Adrenal gland (tissue), 12 donors: ENCODE data around the gene DLX5. TPM values are rescaled to one million over a fixed set of nuclear protein-coding genes. Genes with fewer than 3 reads are reported as not detected.

Source experiments
- DNase-seq, 7 donors: peaks; one replicate each; pipeline ENCODE4 v3.0.0-alpha.2; 2019 to 2020
- H3K27ac ChIP-seq, 5 donors: fragments of 200-600 bp; sonication (generic) in 4 of 5; 1 replicate in 3 of 5; 2 replicates in 2 of 5; pipeline versions ENCODE4 v1.5.1 to v1.8.0; 2016 to 2020; ENCODE audit warnings: mild to moderate bottlenecking in 1 of 5
- H3K27me3 ChIP-seq: fragments of 200-600 bp; 2 replicates; pipeline ENCODE4 v1.8.0; 2021
- H3K36me3 ChIP-seq, 2 donors: fragments of 200-600 bp; replicated peaks in 1 of 2; 1 replicate in 1 of 2; 2 replicates in 1 of 2; pipeline versions ENCODE4 v1.5.1 to v1.8.0; 2018 to 2022
- H3K4me1 ChIP-seq, 2 donors: fragments of 200-600 bp; replicated peaks in 1 of 2; 1 replicate in 1 of 2; 2 replicates in 1 of 2; pipeline versions ENCODE4 v1.5.1 to v1.8.0; 2018 to 2021
- H3K4me3 ChIP-seq, 4 donors: fragments of 200-600 bp; sonication (generic) in 3 of 4; one replicate each; pipeline ENCODE4 v1.5.1; 2016 to 2018
- H3K9me3 ChIP-seq, 3 donors: fragments of 200-600 bp; sonication (generic) in 1 of 3; replicated peaks in 1 of 3; 1 replicate in 2 of 3; 2 replicates in 1 of 3; pipeline versions ENCODE4 v1.5.1 to v1.8.0; 2016 to 2021
- CTCF ChIP-seq, 6 experiments: fragments of 450-650 bp in 4 of 6; fragments of 200-600 bp in 2 of 6; sonication (generic) in 1 of 6; IDR thresholded peaks; 1 replicate in 5 of 6; 2 replicates in 1 of 6; pipeline versions ENCODE4 v1.5.1 to v1.8.0; 2016 to 2021; ENCODE audit warnings: antibody characterized with exemption in 6 of 6, mild to moderate bottlenecking in 2 of 6, moderate library complexity in 1 of 6
- POLR2A ChIP-seq, 2 donors: fragments of 450-650 bp; IDR thresholded peaks; one replicate each; pipeline ENCODE4 v1.6.1; 2017; ENCODE audit warnings: antibody characterized with exemption in 2 of 2, mild to moderate bottlenecking in 2 of 2, moderate library complexity in 1 of 2
- WGBS, 4 donors: extraction: QIAGEN DNeasy Blood & Tissue Kit in 2 of 4; methylation state at CpG; one replicate each; pipeline versions ENCODE4 v1.1.5 to v1.1.7; 2013 to 2017; 5-methylcytosine and 5-hydroxymethylcytosine counted together
- intact Hi-C, 2 donors: fragments of 100-400 bp; cut with DNase I; formaldehyde crosslinking; loops; one replicate each; pipeline versions ENCODE4 v1.14.1 to v1.15.0; 2022 to 2023
- polyA plus RNA-seq, 3 donors: library from polyadenylated mRNA; stranded (reverse); fragments of 200-250 nt in 2 of 3; fragments of 350-450 nt in 1 of 3; fragmentation: Illumina TruSeq in 1 of 3; extraction: RNeasy Lipid Tissue Mini Kit (QIAGEN cat#74804) in 1 of 3; gene quantifications; one replicate each; pipeline ENCODE4 v1.2.3, GENCODE V29; 2013 to 2014
- total RNA-seq, 9 donors: library from RNA; depleted of rRNA in 4 of 9; stranded (reverse); fragments of >200 nt in 4 of 9; fragments of 120-200 nt in 1 of 9; fragmentation: NEBNext Ultra II Directional in 1 of 9; extraction: Animal tissue kit (Norgen Biotek cat#: 25700) in 1 of 9; gene quantifications; one replicate each; pipeline versions ENCODE4 v1.1.0 to v1.2.4, GENCODE V29; 2013 to 2023
- donor health status: healthy with polysubstance abuse.
- donor health status: Bipolar disorder and iron deficiency.
- donor health status: DM: yes; HTN: yes; CAD: no.
- donor health status: DM: no; HTN: no; CAD: no.
- donor health status: DM: no; HTN: no; CAD: no.
- donor health status: DM: yes; HTN: yes; CAD: no.

DLX5 gene
- total and polyA plus RNA-seq, 12 donors = 0.11 to 0.55 (median 0.24) TPM; not detected in 5

GRCh38 chr7:97017192-97018125 is 7.2 kb downstream of the DLX5 start:
- H3K27ac ChIP-seq = no peak overlapping the region
- no peak for DNase-seq
- 9 to 17% (median 15%) methylated on average over 23 to 37 of the region's 37 CpGs for WGBS, 4 donors
- H3K27me3 ChIP-seq = peaks cover 92% of the 10 kb centered on the region
- H3K4me3 ChIP-seq = no peak overlapping the region
- H3K4me1 ChIP-seq = peaks cover 0 to 3% of the 10 kb centered on the region in 2 donors
- intact Hi-C loops = no loop called here
- TF ChIP-seq POLR2A (IDR thresholded peaks at IDR 0.05) (no peak), CTCF (IDR thresholded peaks at IDR 0.05) (no peak)
- H3K36me3 ChIP-seq = no peaks in the 10 kb centered on the region
- no peaks in the 10 kb centered on the region for H3K9me3 ChIP-seq

- WGBS, 4 donors = 2 to 4% (median 3%) methylated on average over 27 to 55 of the region's 55 CpGs
- H3K27me3 ChIP-seq = peaks cover 94% of the 10 kb centered on the region
Measured at GRCh38 chr7:97016381-97017191, 8.0 kb downstream of the DLX5 start.

GRCh38 chr7:97015756-97016380 is 8.8 kb downstream of the DLX5 start:
- H3K27me3 ChIP-seq = peaks cover 94% of the 10 kb centered on the region
- no peak for DNase-seq
- WGBS, 4 donors = 6 to 12% (median 9%) methylated on average over 8 to 12 of the region's 12 CpGs
- no peak overlapping the region for H3K4me3 ChIP-seq
- H3K4me1 ChIP-seq = no peaks in the 10 kb centered on the region
- TF ChIP-seq POLR2A (IDR thresholded peaks at IDR 0.05) = no peak
- no peak for TF ChIP-seq CTCF (IDR thresholded peaks at IDR 0.05)
- no peaks in the 10 kb centered on the region for H3K9me3 ChIP-seq
- H3K27ac ChIP-seq = no peak overlapping the region
- H3K36me3 ChIP-seq = no peaks in the 10 kb centered on the region
- intact Hi-C loops = no loop called here

More at GRCh38 chr7:97016381-97017191, 8.0 kb downstream of the DLX5 start:
- Histone ChIP-seq H3K36me3 (no peaks in the 10 kb centered on the region), H3K4me3 (no peak overlapping the region), H3K9me3 (no peaks in the 10 kb centered on the region), H3K4me1 (peaks cover 0 to 3% of the 10 kb centered on the region in 2 donors), H3K27ac (no peak overlapping the region)
- intact Hi-C loops = no loop called here
- no peak for DNase-seq
- TF ChIP-seq POLR2A (IDR thresholded peaks at IDR 0.05) = no peak
- TF ChIP-seq CTCF (IDR thresholded peaks at IDR 0.05) = no peak

- DNase-seq = no peak
- 16 to 23% (median 18%) methylated on average over 3 of the region's 3 CpGs for WGBS, 4 donors
- no peaks in the 10 kb centered on the region for H3K9me3 ChIP-seq
- intact Hi-C loops = no loop called here
- no peaks in the 10 kb centered on the region for H3K36me3 ChIP-seq
- H3K4me3 ChIP-seq = no peak overlapping the region
- H3K4me1 ChIP-seq = no peaks in the 10 kb centered on the region
- H3K27ac ChIP-seq = no peak overlapping the region
- TF ChIP-seq POLR2A (IDR thresholded peaks at IDR 0.05) (no peak), CTCF (IDR thresholded peaks at IDR 0.05) (no peak)
- peaks cover 94% of the 10 kb centered on the region for H3K27me3 ChIP-seq
Measured at GRCh38 chr7:97015279-97015678, 9.4 kb downstream of the DLX5 start.
